ENCODE results near the gene PDF.

Gene PDF

DNA sequence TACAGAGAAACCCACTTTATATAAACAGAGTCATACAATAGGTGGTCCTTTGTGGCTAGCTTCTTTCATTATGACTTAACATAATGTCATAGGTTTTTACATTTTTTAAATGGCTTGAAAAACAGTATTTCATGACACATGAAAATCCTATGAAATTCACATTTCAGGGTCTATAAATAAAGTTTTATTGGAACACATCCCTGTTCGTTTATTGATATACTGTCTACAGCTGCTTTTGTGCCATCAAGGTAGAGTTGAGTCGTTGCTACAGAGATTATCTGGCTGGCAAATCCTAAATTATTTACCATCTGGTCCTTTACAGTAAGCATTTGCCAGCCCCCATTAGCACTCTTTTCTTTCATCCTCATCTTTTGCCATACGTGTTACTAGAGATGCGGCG lies 16.9 kb downstream of the PDF start:
- Histone ChIP-seq H3K9ac (ENCODE audit: low read depth, low read length) (no peak overlapping the region), H3K4me1 (ENCODE audit: insufficient read depth, low read length) (peaks cover 4% of the 10 kb centered on the region; the same call in 1 of the 2 replicates), H3K4me3 (ENCODE audit: low read length) (no peak overlapping the region), H3K36me3 (ENCODE audit: insufficient read depth, low read length) (peaks cover 37% of the 10 kb centered on the region), H3K9me3 (ENCODE audit: insufficient read depth, low read depth, low read length) (no peaks in the 10 kb centered on the region), H3K27me3 (ENCODE audit: insufficient read depth, low read length) (no peaks in the 10 kb centered on the region), H3K27ac (ENCODE audit: low read depth, low read length) (no peak overlapping the region)
- WGBS, result 98% methylated on average over 5 of the region's 5 CpGs

DNA sequence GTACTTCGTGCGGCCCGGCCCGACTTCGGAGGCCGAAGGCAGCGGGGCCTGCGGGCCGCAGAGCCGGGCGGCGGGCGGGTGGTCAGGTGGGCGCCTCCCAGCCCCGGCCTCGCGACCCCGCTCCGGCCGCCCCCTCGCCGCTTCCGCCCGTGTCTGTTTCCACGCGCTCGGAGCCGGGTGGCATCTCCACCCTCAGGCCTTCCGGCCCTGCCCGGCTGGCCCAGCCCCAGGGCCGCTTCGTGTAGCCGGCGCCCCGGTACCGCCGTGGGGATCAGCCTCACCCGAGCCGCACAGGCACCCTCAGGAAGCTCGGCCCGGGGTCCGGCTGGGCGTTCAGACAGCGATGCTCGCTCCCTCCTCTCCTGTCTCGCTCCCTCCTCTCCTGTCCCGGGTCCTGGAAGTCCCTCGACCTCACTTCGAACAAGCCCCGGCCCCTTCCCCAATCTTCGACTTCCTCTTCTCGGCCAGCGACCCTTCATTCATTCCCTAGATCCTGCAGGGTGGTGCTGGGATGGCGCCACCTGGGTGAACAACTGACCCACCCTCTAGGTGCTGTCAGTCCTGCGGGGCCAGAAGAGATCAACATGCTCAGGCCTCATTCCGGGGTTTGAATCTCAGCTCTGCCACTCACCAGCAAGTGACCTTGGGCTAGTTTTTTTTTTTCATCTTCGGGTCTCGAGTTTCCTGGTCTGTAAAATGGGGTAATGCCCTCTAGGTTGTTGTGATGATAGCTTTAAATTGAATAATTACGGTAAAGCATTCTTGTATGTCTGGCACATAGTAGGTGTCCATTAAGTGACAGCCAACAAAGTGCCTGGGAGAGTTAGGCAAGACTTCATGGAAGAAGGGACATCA lies 18.6 kb downstream of the PDF start:
- peak overlapping the region; percentile 86 for H3K4me3 ChIP-seq (ENCODE audit: low read length)
- peak overlapping the region; percentile 72; the same call in 1 of the 2 replicates for H3K27ac ChIP-seq (ENCODE audit: low read depth, low read length)
- peaks cover 26% of the 10 kb centered on the region for H3K36me3 ChIP-seq (ENCODE audit: insufficient read depth, low read length)
- no peaks in the 10 kb centered on the region for H3K27me3 ChIP-seq (ENCODE audit: insufficient read depth, low read length)
- H3K9ac ChIP-seq (ENCODE audit: low read depth, low read length), result peak overlapping the region; percentile 87
- no peaks in the 10 kb centered on the region for H3K9me3 ChIP-seq (ENCODE audit: insufficient read depth, low read depth, low read length)
- peaks cover 4% of the 10 kb centered on the region; the same call in 1 of the 2 replicates for H3K4me1 ChIP-seq (ENCODE audit: insufficient read depth, low read length)
- 3% methylated on average over 59 of the region's 59 CpGs for WGBS

DNA sequence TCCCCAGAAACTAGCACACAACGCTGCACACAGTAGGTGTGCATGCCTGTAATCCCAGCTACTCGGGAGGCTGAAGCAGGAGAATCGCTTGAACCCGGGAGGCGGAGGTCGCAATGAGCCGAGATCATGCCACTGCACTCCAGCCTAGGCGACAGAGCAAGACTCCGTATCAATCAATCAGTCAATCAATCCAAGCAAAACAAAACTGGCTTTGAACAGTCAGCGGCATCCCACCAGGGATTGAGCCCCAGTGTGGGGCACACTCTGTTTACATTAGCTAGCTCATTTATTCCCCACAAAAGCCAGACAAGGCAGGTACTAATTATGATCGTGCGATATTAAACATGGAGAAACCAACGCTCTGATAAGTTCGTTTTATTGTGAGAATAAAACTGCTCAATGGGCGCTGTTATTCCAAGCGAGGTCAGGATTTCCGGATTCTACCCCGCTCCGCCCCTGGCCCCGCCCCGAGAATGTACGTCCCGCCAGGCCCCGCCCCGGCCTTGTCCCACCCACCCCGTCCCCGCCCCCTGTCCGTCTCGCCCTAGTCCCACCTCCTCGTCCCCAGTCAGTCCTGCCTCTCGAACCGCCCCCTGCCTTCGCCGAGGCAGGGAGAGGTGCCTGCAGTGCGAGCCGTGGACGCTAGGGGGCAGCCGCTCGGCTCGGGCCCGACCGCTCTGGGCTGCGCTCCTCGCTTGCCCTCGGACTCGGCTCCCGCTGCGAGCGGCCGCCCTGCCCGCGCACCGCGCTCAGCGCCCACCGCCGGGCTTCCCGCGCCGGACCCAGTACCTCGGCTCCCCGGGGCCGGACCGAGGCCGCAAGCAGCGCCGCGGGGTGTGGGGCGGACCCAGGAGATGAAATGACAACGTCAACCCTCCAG lies 19.5 kb downstream of the PDF start, which contains the start of gene VPS4A:
TSS of gene VPS4A (plus strand) at position 698 of the 880 bp plus-strand sequence. CDS start at position 860, 162 bp downstream.
- peaks cover 18% of the 10 kb centered on the region for H3K36me3 ChIP-seq (ENCODE audit: insufficient read depth, low read length)
- H3K4me3 ChIP-seq (ENCODE audit: low read length), result peak within 1 kb of the TSS; percentile 86
- no peaks in the 10 kb centered on the region for H3K9me3 ChIP-seq (ENCODE audit: insufficient read depth, low read depth, low read length)
- peak within 1 kb of the TSS; percentile 72; the same call in 1 of the 2 replicates for H3K27ac ChIP-seq (ENCODE audit: low read depth, low read length)
- 12% methylated on average over 65 of the region's 70 CpGs for WGBS
- H3K9ac ChIP-seq (ENCODE audit: low read depth, low read length), result peak within 1 kb of the TSS; percentile 87
- no peaks in the 10 kb centered on the region for H3K27me3 ChIP-seq (ENCODE audit: insufficient read depth, low read length)
- H3K4me1 ChIP-seq (ENCODE audit: insufficient read depth, low read length), result peaks cover 4% of the 10 kb centered on the region; the same call in 1 of the 2 replicates

GRCh38 chr16:69309316-69309715 lies 21.1 kb downstream of the PDF start:
- no peak overlapping the region for H3K27ac ChIP-seq (ENCODE audit: low read depth, low read length)
- 88% methylated on average over 11 of the region's 12 CpGs for WGBS
- H3K4me3 ChIP-seq (ENCODE audit: low read length), result no peak overlapping the region
- no peak overlapping the region for H3K9ac ChIP-seq (ENCODE audit: low read depth, low read length)
- H3K4me1 ChIP-seq (ENCODE audit: insufficient read depth, low read length), result peaks cover 4% of the 10 kb centered on the region; the same call in 1 of the 2 replicates
- H3K9me3 ChIP-seq (ENCODE audit: insufficient read depth, low read depth, low read length), result no peaks in the 10 kb centered on the region
- peaks cover 8% of the 10 kb centered on the region for H3K36me3 ChIP-seq (ENCODE audit: insufficient read depth, low read length)
- H3K27me3 ChIP-seq (ENCODE audit: insufficient read depth, low read length), result no peaks in the 10 kb centered on the region

GRCh38 chr16:69307856-69308255 lies 22.5 kb downstream of the PDF start:
- H3K27ac ChIP-seq (ENCODE audit: low read depth, low read length), result no peak overlapping the region
- H3K36me3 ChIP-seq (ENCODE audit: insufficient read depth, low read length), result peaks cover 9% of the 10 kb centered on the region; the same call in 1 of the 2 replicates
- H3K9me3 ChIP-seq (ENCODE audit: insufficient read depth, low read depth, low read length), result no peaks in the 10 kb centered on the region
- H3K4me3 ChIP-seq (ENCODE audit: low read length), result no peak overlapping the region
- 91% methylated on average over 2 of the region's 2 CpGs for WGBS
- peaks cover 4% of the 10 kb centered on the region; the same call in 1 of the 2 replicates for H3K4me1 ChIP-seq (ENCODE audit: insufficient read depth, low read length)
- H3K27me3 ChIP-seq (ENCODE audit: insufficient read depth, low read length), result no peaks in the 10 kb centered on the region
- H3K9ac ChIP-seq (ENCODE audit: low read depth, low read length), result no peak overlapping the region

- Histone ChIP-seq H3K9ac (ENCODE audit: low read depth, low read length) (no peak overlapping the region), H3K27me3 (ENCODE audit: insufficient read depth, low read length) (no peaks in the 10 kb centered on the region), H3K4me1 (ENCODE audit: insufficient read depth, low read length) (peaks cover 2% of the 10 kb centered on the region; the same call in 1 of the 2 replicates), H3K36me3 (ENCODE audit: insufficient read depth, low read length) (peaks cover 12% of the 10 kb centered on the region), H3K4me3 (ENCODE audit: low read length) (no peak overlapping the region), H3K27ac (ENCODE audit: low read depth, low read length) (no peak overlapping the region), H3K9me3 (ENCODE audit: insufficient read depth, low read depth, low read length) (no peaks in the 10 kb centered on the region)
- 88% methylated on average over 1 of the region's 1 CpG for WGBS
These were observed 23.3 kb downstream of the PDF start for GRCh38 chr16:69307091-69307490.

DNA sequence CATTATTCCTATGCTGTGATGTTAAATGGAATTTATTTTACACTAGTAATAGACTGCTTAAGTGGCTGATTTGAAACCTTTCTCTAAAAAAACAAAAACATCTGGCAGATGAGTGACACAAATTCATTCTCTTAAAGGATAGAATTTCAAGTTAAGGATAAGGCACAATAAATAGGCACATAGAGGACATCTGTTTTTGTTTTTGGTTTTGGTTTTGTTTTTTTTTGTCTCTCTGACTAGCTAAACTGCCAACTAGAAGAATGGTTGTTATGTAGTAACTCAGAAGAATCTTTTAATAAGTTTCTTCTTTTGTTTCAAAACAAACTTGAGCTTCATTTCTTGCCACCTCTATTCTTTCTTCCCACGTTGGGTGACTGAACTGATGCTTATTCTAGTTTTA lies 24.4 kb downstream of the PDF start:
- H3K27me3 ChIP-seq (ENCODE audit: insufficient read depth, low read length), result no peaks in the 10 kb centered on the region
- no peaks in the 10 kb centered on the region for H3K4me1 ChIP-seq (ENCODE audit: insufficient read depth, low read length)
- H3K27ac ChIP-seq (ENCODE audit: low read depth, low read length), result no peak overlapping the region
- no peak overlapping the region for H3K4me3 ChIP-seq (ENCODE audit: low read length)
- no CpG with 5 or more reads among the region's 1 CpG for WGBS
- H3K36me3 ChIP-seq (ENCODE audit: insufficient read depth, low read length), result peaks cover 21% of the 10 kb centered on the region
- no peaks in the 10 kb centered on the region for H3K9me3 ChIP-seq (ENCODE audit: insufficient read depth, low read depth, low read length)
- no peak overlapping the region for H3K9ac ChIP-seq (ENCODE audit: low read depth, low read length)

- Histone ChIP-seq H3K36me3 (ENCODE audit: insufficient read depth, low read length) (peaks cover 37% of the 10 kb centered on the region), H3K4me1 (ENCODE audit: insufficient read depth, low read length) (no peaks in the 10 kb centered on the region), H3K9ac (ENCODE audit: low read depth, low read length) (no peak overlapping the region), H3K4me3 (ENCODE audit: low read length) (no peak overlapping the region), H3K27me3 (ENCODE audit: insufficient read depth, low read length) (no peaks in the 10 kb centered on the region), H3K9me3 (ENCODE audit: insufficient read depth, low read depth, low read length) (no peaks in the 10 kb centered on the region), H3K27ac (ENCODE audit: low read depth, low read length) (no peak overlapping the region)
- 94% methylated on average over 4 of the region's 4 CpGs for WGBS
These were observed 28.1 kb downstream of the PDF start for GRCh38 chr16:69302301-69302700.

DNA sequence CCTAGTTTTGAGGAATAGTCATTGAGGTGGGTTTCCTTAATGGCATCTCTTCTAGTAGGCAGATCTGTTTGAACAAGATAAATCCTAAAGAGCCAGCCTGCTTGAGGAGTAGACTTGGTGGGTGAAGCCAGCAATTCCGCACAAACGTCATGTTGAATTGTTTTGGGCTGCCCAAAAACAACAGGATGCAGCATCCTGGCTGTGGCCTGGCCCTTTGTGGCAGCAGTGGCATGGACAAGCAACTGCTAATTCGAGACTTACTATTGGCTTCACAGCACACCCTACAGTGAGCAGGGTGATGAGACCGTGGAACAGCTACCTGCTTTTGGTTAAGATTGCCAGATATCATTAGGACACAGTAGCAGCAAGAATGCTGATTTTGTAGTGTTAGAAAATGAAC lies 28.5 kb downstream of the PDF start:
- no peak overlapping the region for H3K9ac ChIP-seq (ENCODE audit: low read depth, low read length)
- H3K4me3 ChIP-seq (ENCODE audit: low read length), result no peak overlapping the region
- H3K36me3 ChIP-seq (ENCODE audit: insufficient read depth, low read length), result peaks cover 37% of the 10 kb centered on the region
- H3K4me1 ChIP-seq (ENCODE audit: insufficient read depth, low read length), result no peaks in the 10 kb centered on the region
- no peak overlapping the region for H3K27ac ChIP-seq (ENCODE audit: low read depth, low read length)
- no peaks in the 10 kb centered on the region for H3K9me3 ChIP-seq (ENCODE audit: insufficient read depth, low read depth, low read length)
- H3K27me3 ChIP-seq (ENCODE audit: insufficient read depth, low read length), result no peaks in the 10 kb centered on the region
- whole genome bisulfite sequencing, result 91% methylated on average over 4 of the region's 4 CpGs

DNA sequence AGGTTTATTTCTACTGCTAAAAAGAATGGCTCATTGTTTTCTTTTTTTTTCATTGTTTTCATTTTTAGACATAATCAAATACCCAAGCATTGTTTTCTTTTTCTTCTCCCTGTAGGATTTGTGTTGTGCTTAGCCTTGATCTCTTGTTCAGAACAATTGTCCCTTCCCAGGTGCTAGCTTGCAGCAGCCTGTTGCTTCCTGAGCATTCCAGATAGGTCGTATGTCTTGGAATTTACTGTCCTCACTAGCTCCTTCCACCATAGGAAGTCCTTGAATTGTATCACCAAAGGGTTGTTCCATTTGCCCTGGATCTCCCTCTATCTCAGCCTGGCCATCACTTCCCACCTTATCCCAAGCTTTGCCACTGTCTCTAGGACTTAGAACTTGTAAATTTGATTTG lies 29.2 kb downstream of the PDF start:
- H3K4me1 ChIP-seq (ENCODE audit: insufficient read depth, low read length), result no peaks in the 10 kb centered on the region
- no peaks in the 10 kb centered on the region for H3K27me3 ChIP-seq (ENCODE audit: insufficient read depth, low read length)
- H3K9ac ChIP-seq (ENCODE audit: low read depth, low read length), result no peak overlapping the region
- H3K27ac ChIP-seq (ENCODE audit: low read depth, low read length), result no peak overlapping the region
- H3K36me3 ChIP-seq (ENCODE audit: insufficient read depth, low read length), result peaks cover 37% of the 10 kb centered on the region
- no peaks in the 10 kb centered on the region for H3K9me3 ChIP-seq (ENCODE audit: insufficient read depth, low read depth, low read length)
- no peak overlapping the region for H3K4me3 ChIP-seq (ENCODE audit: low read length)
- WGBS, result 86% methylated on average over 1 of the region's 1 CpG

DNA sequence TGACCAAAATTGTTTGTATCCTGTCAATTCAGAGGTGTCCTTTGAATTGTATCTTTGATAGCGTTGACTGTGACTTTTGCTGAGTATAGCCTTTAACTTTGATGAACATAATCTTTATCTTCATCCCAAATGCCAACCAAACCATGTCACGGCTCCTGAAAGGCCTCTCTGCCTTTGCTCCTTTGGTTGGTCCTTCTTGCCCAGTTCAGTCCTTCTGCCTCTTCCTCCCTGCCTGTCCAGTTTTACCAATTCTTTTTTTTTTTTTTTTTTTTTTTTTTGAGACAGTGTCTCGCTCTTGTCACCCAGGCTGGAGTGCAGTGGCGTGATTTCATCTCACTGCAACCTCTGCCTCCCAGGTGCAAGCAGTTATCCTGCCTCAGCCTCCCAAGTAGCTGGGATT lies 32.1 kb downstream of the PDF start:
- no peaks in the 10 kb centered on the region for H3K27me3 ChIP-seq (ENCODE audit: insufficient read depth, low read length)
- no peaks in the 10 kb centered on the region for H3K9me3 ChIP-seq (ENCODE audit: insufficient read depth, low read depth, low read length)
- no peak overlapping the region for H3K9ac ChIP-seq (ENCODE audit: low read depth, low read length)
- H3K27ac ChIP-seq (ENCODE audit: low read depth, low read length), result no peak overlapping the region
- over 99% methylated on average over 4 of the region's 4 CpGs for WGBS
- peaks cover 34% of the 10 kb centered on the region for H3K36me3 ChIP-seq (ENCODE audit: insufficient read depth, low read length)
- H3K4me1 ChIP-seq (ENCODE audit: insufficient read depth, low read length), result no peaks in the 10 kb centered on the region
- H3K4me3 ChIP-seq (ENCODE audit: low read length), result no peak overlapping the region
